Sigmoid colon (tissue), 7 donors: ENCODE data around the gene SMC2. TPM values are rescaled to one million over a fixed set of nuclear protein-coding genes. Genes with fewer than 3 reads are reported as not detected.

Experiments
- DNase-seq: peaks from one replicate; pipeline ENCODE4 v3.0.0-alpha.2; 2019
- H3K27ac ChIP-seq, 4 donors: fragments of 200-600 bp; sonication (generic); one replicate each; pipeline ENCODE4 v1.5.1; 2016 to 2019; ENCODE audit warnings: mild to moderate bottlenecking in 1 of 4
- H3K27me3 ChIP-seq, 3 donors: fragments of 200-600 bp; sonication (generic); one replicate each; pipeline ENCODE4 v1.5.1; 2019; ENCODE audit warnings: mild to moderate bottlenecking in 1 of 3
- H3K36me3 ChIP-seq, 4 donors: fragments of 200-600 bp; sonication (generic); one replicate each; pipeline ENCODE4 v1.5.1; 2016 to 2019
- H3K4me1 ChIP-seq, 4 donors: fragments of 200-600 bp; sonication (generic); one replicate each; pipeline ENCODE4 v1.5.1; 2017 to 2019
- H3K4me3 ChIP-seq, 4 donors: fragments of 200-600 bp; sonication (generic); one replicate each; pipeline ENCODE4 v1.5.1; 2017 to 2019; ENCODE audit warnings: mild to moderate bottlenecking in 2 of 4, moderate library complexity in 1 of 4
- H3K9me3 ChIP-seq, 4 donors: fragments of 200-600 bp in 3 of 4; sonication (generic) in 3 of 4; one replicate each; pipeline versions ENCODE4 v1.5.1 to v1.6.1; 2013 to 2019
- EP300 ChIP-seq, 4 donors: sonication (generic); formaldehyde crosslinking; IDR thresholded peaks; one replicate each; pipeline ENCODE4 v1.6.1; 2017; ENCODE audit warnings: antibody characterized with exemption in 4 of 4
- POLR2A ChIP-seq, 2 donors: fragments of 450-650 bp; IDR thresholded peaks; one replicate each; pipeline ENCODE4 v1.6.1; 2016; ENCODE audit warnings: antibody characterized with exemption in 2 of 2, mild to moderate bottlenecking in 2 of 2, moderate library complexity in 2 of 2
- POLR2AphosphoS5 ChIP-seq, 4 donors: sonication (generic); formaldehyde crosslinking; IDR thresholded peaks; one replicate each; pipeline ENCODE4 v1.6.1; 2017; ENCODE audit warnings: antibody characterized with exemption in 4 of 4
- WGBS, 2 donors: extraction: QIAGEN DNeasy Blood & Tissue Kit; methylation state at CpG; one replicate each; pipeline ENCODE4 v1.1.7; 2013; 5-methylcytosine and 5-hydroxymethylcytosine counted together
- intact Hi-C: fragments of 100-400 bp; cut with DNase I; formaldehyde crosslinking; loops from one replicate; pipeline ENCODE4 v1.15.1; 2023
- polyA plus RNA-seq, 3 donors: library from polyadenylated mRNA; stranded (reverse); fragments of 200-250 nt; gene quantifications; one replicate each; pipeline ENCODE4 v1.2.3, GENCODE V29; 2013
- total RNA-seq, 4 donors: library from RNA; depleted of rRNA; stranded (reverse); fragments of >200 nt; gene quantifications; one replicate each; pipeline ENCODE4 v1.1.0, GENCODE V29; 2016
- TF ChIP-seq, protein P1 (sequence below), 4 experiments: fragments of 450-650 bp in 3 of 4; fragments of 200-600 bp in 1 of 4; IDR thresholded peaks; one replicate each; pipeline ENCODE4 v1.5.1; 2016 to 2019; ENCODE audit warnings: antibody characterized with exemption in 4 of 4, mild to moderate bottlenecking in 3 of 4, moderate library complexity in 2 of 4
- donor health status: healthy with polysubstance abuse.
- donor health status: Bipolar disorder and iron deficiency.
- donor health status: healthy.

Gene SMC2
- total and polyA plus RNA-seq, 7 donors, result 2.4 to 8.6 (median 7.8) TPM

DNA sequence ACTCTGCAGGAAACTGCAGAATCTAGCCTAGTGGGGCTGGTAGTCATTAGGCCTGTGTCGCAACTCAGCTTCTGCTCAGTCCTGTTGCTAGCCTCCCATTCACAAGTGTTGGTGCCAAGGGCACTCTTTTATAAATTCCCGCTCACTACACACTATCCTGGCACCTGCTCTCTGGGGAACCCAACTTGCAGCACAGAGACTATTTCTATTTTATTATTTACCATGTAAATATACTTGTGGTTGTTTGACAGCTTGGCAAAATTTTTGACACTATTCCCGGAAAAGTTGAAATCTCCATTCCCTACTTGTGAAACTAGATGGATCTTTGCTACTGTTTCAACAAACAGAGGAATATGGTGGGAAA is 20.4 kb upstream of the SMC2 start:
- no peaks in the 10 kb centered on the region for H3K36me3 ChIP-seq
- no peak overlapping the region for H3K4me3 ChIP-seq
- TF ChIP-seq EP300 (IDR thresholded peaks at IDR 0.05) (no peak), POLR2A (IDR thresholded peaks at IDR 0.05) (no peak), POLR2AphosphoS5 (IDR thresholded peaks at IDR 0.05) (no peak)
- TF ChIP-seq, protein P1, sequence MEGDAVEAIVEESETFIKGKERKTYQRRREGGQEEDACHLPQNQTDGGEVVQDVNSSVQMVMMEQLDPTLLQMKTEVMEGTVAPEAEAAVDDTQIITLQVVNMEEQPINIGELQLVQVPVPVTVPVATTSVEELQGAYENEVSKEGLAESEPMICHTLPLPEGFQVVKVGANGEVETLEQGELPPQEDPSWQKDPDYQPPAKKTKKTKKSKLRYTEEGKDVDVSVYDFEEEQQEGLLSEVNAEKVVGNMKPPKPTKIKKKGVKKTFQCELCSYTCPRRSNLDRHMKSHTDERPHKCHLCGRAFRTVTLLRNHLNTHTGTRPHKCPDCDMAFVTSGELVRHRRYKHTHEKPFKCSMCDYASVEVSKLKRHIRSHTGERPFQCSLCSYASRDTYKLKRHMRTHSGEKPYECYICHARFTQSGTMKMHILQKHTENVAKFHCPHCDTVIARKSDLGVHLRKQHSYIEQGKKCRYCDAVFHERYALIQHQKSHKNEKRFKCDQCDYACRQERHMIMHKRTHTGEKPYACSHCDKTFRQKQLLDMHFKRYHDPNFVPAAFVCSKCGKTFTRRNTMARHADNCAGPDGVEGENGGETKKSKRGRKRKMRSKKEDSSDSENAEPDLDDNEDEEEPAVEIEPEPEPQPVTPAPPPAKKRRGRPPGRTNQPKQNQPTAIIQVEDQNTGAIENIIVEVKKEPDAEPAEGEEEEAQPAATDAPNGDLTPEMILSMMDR (IDR thresholded peaks at IDR 0.05), result no peak
- 68 to 84% methylated on average over 3 of the region's 3 CpGs for WGBS, 2 donors
- H3K27me3 ChIP-seq, result no peaks in the 10 kb centered on the region
- intact Hi-C loops, result no loop called here
- H3K27ac ChIP-seq, result peak overlapping the region; percentile 25 to 76 (median 59)
- peaks cover 0 to 52% (median 38%) of the 10 kb centered on the region in 4 donors for H3K4me1 ChIP-seq
- DNase-seq, result no peak
- H3K9me3 ChIP-seq, result no peaks in the 10 kb centered on the region

DNA sequence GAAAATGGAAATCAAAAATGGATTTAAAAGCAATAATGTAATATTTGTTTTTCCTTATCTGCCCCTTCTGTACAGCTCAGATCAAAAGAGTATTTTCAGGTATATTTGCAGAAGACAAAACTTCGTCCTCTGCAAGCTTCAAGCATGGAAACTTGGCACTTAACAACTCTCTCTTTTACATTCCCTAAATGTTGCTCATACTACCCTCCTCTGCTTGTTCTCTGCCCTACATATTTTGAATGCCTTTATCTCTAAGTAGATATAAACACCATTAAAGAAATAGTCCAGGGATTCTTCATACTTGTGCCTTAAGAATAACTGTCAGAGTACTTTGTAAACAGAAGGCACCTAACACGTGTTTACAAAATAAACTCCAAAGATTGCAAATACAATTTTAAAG is 19.2 kb upstream of the SMC2 start:
- WGBS, 2 donors, result 11 to 49% methylated on average over 2 of the region's 2 CpGs
- peak overlapping the region in 3 of 4 donors; percentile 59 to 76 (median 59) for H3K27ac ChIP-seq

DNA sequence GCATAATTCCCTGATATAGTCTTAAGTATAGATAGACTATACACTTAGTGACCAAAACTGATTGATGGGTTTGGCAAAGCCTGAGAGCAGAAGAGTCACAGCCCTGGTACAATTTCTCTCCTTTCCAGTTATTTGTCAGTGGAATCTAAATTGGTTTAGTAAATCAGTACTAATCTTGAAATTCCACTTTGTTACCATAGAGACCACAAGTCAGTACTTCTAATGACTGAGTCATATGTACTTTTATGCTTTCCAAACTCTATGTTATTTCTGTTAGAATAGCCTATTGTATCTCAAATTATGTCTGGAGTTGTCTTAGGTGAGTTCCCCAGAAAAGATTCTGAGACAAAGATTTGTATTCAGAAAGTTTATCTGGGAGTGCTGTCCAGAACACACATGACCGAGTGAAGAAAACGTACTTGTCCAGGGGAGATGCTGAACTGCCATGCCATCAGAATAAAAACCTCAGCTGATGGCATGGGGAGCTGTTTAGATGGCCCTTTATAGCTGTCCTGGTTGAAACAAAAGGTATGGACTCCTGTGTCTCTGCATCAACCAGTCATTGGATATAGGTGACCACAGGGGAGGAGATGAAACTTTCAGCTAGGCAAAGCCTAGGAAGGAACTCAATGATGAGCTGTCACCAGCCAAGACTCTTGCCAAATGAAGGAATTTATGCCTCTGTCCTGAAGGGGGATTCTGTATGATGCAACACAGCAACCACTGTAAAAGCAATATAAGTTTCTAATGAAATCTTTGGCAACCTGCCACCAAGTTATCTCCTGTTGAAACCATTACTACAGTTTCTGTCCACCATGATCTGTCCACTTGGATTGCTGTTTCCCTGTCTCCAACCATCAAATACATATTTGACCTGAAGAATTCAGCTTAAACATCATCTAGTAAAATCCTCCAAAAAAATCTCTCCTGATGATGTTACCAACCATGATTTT is 18.0 kb upstream of the SMC2 start:
- peaks cover 0 to 52% (median 37%) of the 10 kb centered on the region in 4 donors for H3K4me1 ChIP-seq
- H3K9me3 ChIP-seq, result peaks cover 0 to 3% (median 0%) of the 10 kb centered on the region in 4 donors
- no peaks in the 10 kb centered on the region for H3K27me3 ChIP-seq
- intact Hi-C loops, result no loop called here
- no peaks in the 10 kb centered on the region for H3K36me3 ChIP-seq
- DNase-seq, result no peak
- peak overlapping the region; percentile 28 to 76 (median 59) for H3K27ac ChIP-seq
- no peak for TF ChIP-seq POLR2AphosphoS5 (IDR thresholded peaks at IDR 0.05)
- no peak overlapping the region for H3K4me3 ChIP-seq
- WGBS, 2 donors, result 65 to 91% methylated on average over 2 of the region's 2 CpGs

More for the DNA sequence above, 19.2 kb upstream of the SMC2 start:
- peak in 2 of 4 donors; percentile 10 to 48 for TF ChIP-seq POLR2AphosphoS5 (IDR thresholded peaks at IDR 0.05)
- TF ChIP-seq POLR2A (IDR thresholded peaks at IDR 0.05), result no peak
- TF ChIP-seq, protein P1 (IDR thresholded peaks at IDR 0.05), result no peak
- TF ChIP-seq EP300 (IDR thresholded peaks at IDR 0.05), result peak in 1 of 4 donors; percentile 50
- H3K9me3 ChIP-seq, result peaks cover 0 to 3% (median 0%) of the 10 kb centered on the region in 4 donors
- H3K4me1 ChIP-seq, result peaks cover 0 to 52% (median 37%) of the 10 kb centered on the region in 4 donors
- intact Hi-C loops, result no loop called here
- no peak overlapping the region for H3K4me3 ChIP-seq
- H3K27me3 ChIP-seq, result no peaks in the 10 kb centered on the region
- DNase-seq, result no peak
- no peaks in the 10 kb centered on the region for H3K36me3 ChIP-seq

DNA sequence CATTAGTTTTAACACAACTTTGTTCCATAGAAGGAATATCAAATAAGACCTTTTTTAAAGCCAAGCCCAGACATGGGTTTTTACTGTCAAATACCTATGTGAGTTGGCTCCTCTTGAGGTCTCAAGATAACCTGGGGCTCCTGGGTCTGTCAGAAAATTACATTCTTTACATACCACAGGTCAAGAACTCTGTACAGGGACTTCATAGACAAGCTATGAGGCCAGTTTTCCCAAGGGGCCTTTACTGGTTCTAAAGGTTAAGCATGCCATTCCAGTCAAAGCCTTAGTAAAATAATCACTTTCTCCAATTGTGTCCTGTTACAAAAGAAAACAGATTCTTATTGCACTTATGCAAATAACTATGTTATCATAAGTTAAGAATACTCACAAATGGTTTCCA is 15.5 kb upstream of the SMC2 start:
- intact Hi-C loops, result no loop called here
- no peak for TF ChIP-seq POLR2AphosphoS5 (IDR thresholded peaks at IDR 0.05)
- TF ChIP-seq EP300 (IDR thresholded peaks at IDR 0.05), result no peak
- TF ChIP-seq, protein P1 (IDR thresholded peaks at IDR 0.05), result no peak
- no peak for TF ChIP-seq POLR2A (IDR thresholded peaks at IDR 0.05)
- H3K4me1 ChIP-seq, result peaks cover 0 to 40% (median 31%) of the 10 kb centered on the region in 4 donors

DNA sequence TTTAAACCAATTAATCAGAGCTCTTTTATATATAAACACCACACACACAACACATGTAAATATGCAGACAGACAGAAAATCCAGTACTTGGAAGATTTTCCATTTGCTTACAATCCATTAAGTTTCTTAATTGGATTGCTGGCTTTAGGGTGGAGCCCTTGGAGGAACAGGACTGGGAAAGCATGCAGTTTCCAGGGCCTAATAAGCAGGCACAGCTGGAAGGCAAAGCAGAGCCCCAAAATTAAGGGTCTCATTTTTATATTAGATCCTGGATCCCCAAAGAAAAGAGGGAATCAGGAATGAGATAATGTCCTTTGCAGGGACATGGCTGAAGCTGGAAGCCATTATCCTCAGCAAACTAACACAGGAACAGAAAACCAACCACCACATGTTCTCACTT is 13.1 kb upstream of the SMC2 start:
- no peaks in the 10 kb centered on the region for H3K36me3 ChIP-seq
- peaks cover 0 to 3% (median 0%) of the 10 kb centered on the region in 4 donors for H3K9me3 ChIP-seq
- intact Hi-C loops, result no loop called here
- H3K27ac ChIP-seq, result no peak overlapping the region
- no peak overlapping the region for H3K4me3 ChIP-seq
- DNase-seq, result no peak
- no peak for TF ChIP-seq POLR2A (IDR thresholded peaks at IDR 0.05)
- no peak for TF ChIP-seq POLR2AphosphoS5 (IDR thresholded peaks at IDR 0.05)
- TF ChIP-seq, protein P1 (IDR thresholded peaks at IDR 0.05), result no peak
- TF ChIP-seq EP300 (IDR thresholded peaks at IDR 0.05), result no peak
- H3K4me1 ChIP-seq, result peaks cover 0 to 16% (median 9%) of the 10 kb centered on the region in 4 donors
- no peaks in the 10 kb centered on the region for H3K27me3 ChIP-seq

More for the DNA sequence above, 15.5 kb upstream of the SMC2 start:
- no peaks in the 10 kb centered on the region for H3K36me3 ChIP-seq
- H3K27ac ChIP-seq, result no peak overlapping the region
- no peak for DNase-seq
- H3K4me3 ChIP-seq, result no peak overlapping the region
- H3K27me3 ChIP-seq, result no peaks in the 10 kb centered on the region
- peaks cover 0 to 3% (median 0%) of the 10 kb centered on the region in 4 donors for H3K9me3 ChIP-seq
